ENCODE measurements around the gene MCF2L2. TPM values are rescaled to one million over a fixed set of nuclear protein-coding genes. Genes with fewer than 3 reads are reported as not detected.

MCF2L2 gene
- total and polyA plus RNA-seq, 2 of the 13 experiments (the other 11 are each of a cell fraction or from before 2014, with no cell fraction given) = not detected

DNA sequence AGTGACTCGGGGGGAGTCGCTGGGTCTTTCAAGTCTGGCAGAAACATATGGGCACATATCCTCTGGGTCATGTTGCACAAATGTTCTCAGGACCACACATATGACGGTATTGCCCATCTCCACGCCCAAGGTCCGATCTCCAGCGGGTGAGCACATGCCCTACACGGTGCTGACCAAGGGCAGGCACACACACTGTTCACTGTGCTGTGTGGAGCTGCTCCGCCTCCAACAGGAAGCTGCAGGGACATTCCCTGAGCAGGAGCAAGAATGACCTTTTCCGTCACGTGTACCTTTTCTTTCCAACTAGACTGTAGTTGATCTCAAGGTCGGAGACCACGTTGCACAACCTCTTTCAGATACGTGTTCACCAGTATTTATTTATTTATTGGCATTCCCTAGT, 217.1 kb downstream of the MCF2L2 start (continued):
- TF ChIP-seq HOXA3 (CRISPR knock-in tag; IDR thresholded peaks at IDR 0.05) (peak; percentile 66; the same call in 1 of the 2 replicates), ZNF607 (CRISPR knock-in tag; IDR thresholded peaks at IDR 0.05; ENCODE audit: borderline replicate concordance) (peak; percentile 69; the same call in 1 of the 2 replicates), FOXA1 (IDR thresholded peaks at IDR 0.05) (no peak), FOXA1 (CRISPR knock-in tag; IDR thresholded peaks at IDR 0.05) (peak; percentile 36; the same call in 1 of the 2 replicates), REPIN1 (CRISPR knock-in tag; IDR thresholded peaks at IDR 0.05; ENCODE audit: borderline replicate concordance, low read depth) (peak; percentile 54; the same call in 1 of the 2 replicates), BHLHE40 (IDR thresholded peaks at IDR 0.05; ENCODE audit: low read length) (peak; percentile 83), ZFP62 (CRISPR knock-in tag; IDR thresholded peaks at IDR 0.05) (no peak), ISL2 (CRISPR knock-in tag; IDR thresholded peaks at IDR 0.05) (peak; percentile 40; the same call in 1 of the 2 replicates), AKAP8 (CRISPR knock-in tag; IDR thresholded peaks at IDR 0.05) (0 out of 2 replicates have a peak, but pooled peaks have one; percentile 42), PHF21A (CRISPR knock-in tag; IDR thresholded peaks at IDR 0.05) (peak; percentile 41; the same call in 1 of the 2 replicates), ZNF788 (CRISPR knock-in tag; IDR thresholded peaks at IDR 0.05; ENCODE audit: borderline replicate concordance) (peak; percentile 85), TMF1 (CRISPR knock-in tag; IDR thresholded peaks at IDR 0.05; ENCODE audit: low read depth) (no peak), PHF20 (CRISPR knock-in tag; IDR thresholded peaks at IDR 0.05) (0 out of 2 replicates have a peak, but pooled peaks have one; percentile 33), JUNB (CRISPR knock-in tag; IDR thresholded peaks at IDR 0.05; ENCODE audit: borderline replicate concordance) (no peak), ZNF12 (CRISPR knock-in tag; IDR thresholded peaks at IDR 0.05) (peak; percentile 36; the same call in 1 of the 2 replicates), XBP1 (CRISPR knock-in tag; IDR thresholded peaks at IDR 0.05) (no peak)
- TF ChIP-seq, protein P1, sequence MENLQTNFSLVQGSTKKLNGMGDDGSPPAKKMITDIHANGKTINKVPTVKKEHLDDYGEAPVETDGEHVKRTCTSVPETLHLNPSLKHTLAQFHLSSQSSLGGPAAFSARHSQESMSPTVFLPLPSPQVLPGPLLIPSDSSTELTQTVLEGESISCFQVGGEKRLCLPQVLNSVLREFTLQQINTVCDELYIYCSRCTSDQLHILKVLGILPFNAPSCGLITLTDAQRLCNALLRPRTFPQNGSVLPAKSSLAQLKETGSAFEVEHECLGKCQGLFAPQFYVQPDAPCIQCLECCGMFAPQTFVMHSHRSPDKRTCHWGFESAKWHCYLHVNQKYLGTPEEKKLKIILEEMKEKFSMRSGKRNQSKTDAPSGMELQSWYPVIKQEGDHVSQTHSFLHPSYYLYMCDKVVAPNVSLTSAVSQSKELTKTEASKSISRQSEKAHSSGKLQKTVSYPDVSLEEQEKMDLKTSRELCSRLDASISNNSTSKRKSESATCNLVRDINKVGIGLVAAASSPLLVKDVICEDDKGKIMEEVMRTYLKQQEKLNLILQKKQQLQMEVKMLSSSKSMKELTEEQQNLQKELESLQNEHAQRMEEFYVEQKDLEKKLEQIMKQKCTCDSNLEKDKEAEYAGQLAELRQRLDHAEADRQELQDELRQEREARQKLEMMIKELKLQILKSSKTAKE (CRISPR knock-in tag; IDR thresholded peaks at IDR 0.05; ENCODE audit: borderline replicate concordance) = peak; percentile 90
- TF ChIP-seq, protein P2, sequence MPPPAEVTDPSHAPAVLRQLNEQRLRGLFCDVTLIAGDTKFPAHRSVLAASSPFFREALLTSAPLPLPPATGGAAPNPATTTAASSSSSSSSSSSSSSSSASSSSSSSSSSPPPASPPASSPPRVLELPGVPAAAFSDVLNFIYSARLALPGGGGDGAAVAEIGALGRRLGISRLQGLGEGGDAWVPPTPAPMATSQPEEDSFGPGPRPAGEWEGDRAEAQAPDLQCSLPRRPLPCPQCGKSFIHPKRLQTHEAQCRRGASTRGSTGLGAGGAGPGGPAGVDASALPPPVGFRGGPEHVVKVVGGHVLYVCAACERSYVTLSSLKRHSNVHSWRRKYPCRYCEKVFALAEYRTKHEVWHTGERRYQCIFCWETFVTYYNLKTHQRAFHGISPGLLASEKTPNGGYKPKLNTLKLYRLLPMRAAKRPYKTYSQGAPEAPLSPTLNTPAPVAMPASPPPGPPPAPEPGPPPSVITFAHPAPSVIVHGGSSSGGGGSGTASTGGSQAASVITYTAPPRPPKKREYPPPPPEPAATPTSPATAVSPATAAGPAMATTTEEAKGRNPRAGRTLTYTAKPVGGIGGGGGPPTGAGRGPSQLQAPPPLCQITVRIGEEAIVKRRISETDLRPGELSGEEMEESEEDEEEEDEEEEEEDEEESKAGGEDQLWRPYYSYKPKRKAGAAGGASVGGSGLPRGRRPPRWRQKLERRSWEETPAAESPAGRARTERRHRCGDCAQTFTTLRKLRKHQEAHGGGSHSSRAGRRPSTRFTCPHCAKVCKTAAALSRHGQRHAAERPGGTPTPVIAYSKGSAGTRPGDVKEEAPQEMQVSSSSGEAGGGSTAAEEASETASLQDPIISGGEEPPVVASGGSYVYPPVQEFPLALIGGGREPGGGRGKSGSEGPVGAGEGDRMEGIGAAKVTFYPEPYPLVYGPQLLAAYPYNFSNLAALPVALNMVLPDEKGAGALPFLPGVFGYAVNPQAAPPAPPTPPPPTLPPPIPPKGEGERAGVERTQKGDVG (CRISPR knock-in tag; IDR thresholded peaks at IDR 0.05; ENCODE audit: borderline replicate concordance) = no peak
- TF ChIP-seq, protein P3, sequence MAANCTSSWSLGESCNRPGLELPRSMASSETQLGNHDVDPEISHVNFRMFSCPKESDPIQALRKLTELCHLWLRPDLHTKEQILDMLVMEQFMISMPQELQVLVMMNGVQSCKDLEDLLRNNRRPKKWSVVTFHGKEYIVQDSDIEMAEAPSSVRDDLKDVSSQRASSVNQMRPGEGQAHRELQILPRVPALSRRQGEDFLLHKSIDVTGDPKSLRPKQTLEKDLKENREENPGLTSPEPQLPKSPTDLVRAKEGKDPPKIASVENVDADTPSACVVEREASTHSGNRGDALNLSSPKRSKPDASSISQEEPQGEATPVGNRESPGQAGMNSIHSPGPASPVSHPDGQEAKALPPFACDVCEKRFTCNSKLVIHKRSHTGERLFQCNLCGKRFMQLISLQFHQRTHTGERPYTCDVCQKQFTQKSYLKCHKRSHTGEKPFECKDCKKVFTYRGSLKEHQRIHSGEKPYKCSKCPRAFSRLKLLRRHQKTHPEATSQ (CRISPR knock-in tag; IDR thresholded peaks at IDR 0.05; ENCODE audit: borderline replicate concordance) = 0 out of 2 replicates have a peak, but pooled peaks have one; percentile 30
- TF ChIP-seq, protein P4, sequence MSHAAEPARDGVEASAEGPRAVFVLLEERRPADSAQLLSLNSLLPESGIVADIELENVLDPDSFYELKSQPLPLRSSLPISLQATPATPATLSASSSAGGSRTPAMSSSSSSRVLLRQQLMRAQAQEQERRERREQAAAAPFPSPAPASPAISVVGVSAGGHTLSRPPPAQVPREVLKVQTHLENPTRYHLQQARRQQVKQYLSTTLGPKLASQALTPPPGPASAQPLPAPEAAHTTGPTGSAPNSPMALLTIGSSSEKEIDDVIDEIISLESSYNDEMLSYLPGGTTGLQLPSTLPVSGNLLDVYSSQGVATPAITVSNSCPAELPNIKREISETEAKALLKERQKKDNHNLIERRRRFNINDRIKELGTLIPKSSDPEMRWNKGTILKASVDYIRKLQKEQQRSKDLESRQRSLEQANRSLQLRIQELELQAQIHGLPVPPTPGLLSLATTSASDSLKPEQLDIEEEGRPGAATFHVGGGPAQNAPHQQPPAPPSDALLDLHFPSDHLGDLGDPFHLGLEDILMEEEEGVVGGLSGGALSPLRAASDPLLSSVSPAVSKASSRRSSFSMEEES (CRISPR knock-in tag; IDR thresholded peaks at IDR 0.05) = peak; percentile 88
- TF ChIP-seq, protein P5, sequence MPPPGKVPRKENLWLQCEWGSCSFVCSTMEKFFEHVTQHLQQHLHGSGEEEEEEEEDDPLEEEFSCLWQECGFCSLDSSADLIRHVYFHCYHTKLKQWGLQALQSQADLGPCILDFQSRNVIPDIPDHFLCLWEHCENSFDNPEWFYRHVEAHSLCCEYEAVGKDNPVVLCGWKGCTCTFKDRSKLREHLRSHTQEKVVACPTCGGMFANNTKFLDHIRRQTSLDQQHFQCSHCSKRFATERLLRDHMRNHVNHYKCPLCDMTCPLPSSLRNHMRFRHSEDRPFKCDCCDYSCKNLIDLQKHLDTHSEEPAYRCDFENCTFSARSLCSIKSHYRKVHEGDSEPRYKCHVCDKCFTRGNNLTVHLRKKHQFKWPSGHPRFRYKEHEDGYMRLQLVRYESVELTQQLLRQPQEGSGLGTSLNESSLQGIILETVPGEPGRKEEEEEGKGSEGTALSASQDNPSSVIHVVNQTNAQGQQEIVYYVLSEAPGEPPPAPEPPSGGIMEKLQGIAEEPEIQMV (CRISPR knock-in tag; IDR thresholded peaks at IDR 0.05; ENCODE audit: low read depth) = peak; percentile 40; the same call in 1 of the 2 replicates

All from HepG2 (cell line).